NCI-H748 (cell line): ENCODE measurements around the gene CHRNE.
A peak's percentile ranks its signal among the peaks of the same experiment; 100 is the strongest.
"Not testable (repeated sequence)": the region's sequence is repeated elsewhere in the genome, so short reads cannot be mapped to it uniquely, and the experiment has no call there.

Experiments used
- DNase-seq: peaks from one replicate; lab custom pipeline; 2025; ENCODE audit not compliant: unreplicated experiment; lab: John Stamatoyannopoulos, UW

Gene CHRNE

GRCh38 chr17:4891411-4892410 is 11.2 kb downstream of the CHRNE start:
- DNase-seq, result no peak

GRCh38 chr17:4887581-4887980 is 15.3 kb downstream of the CHRNE start:
- no peak for DNase-seq

- DNase-seq, result no peak
These were observed 16.1 kb downstream of the CHRNE start for GRCh38 chr17:4886830-4887229.

GRCh38 chr17:4884489-4884888 is 18.4 kb downstream of the CHRNE start:
- DNase-seq, result no peak

GRCh38 chr17:4881761-4882555 is 20.9 kb downstream of the CHRNE start:
- DNase-seq, result peak; percentile 71

- no peak for DNase-seq
These were observed 22.0 kb downstream of the CHRNE start for GRCh38 chr17:4880857-4881256.

- no peak for DNase-seq
These were observed 23.3 kb downstream of the CHRNE start for GRCh38 chr17:4879601-4880000.

GRCh38 chr17:4877089-4877488 is 25.8 kb downstream of the CHRNE start:
- no peak for DNase-seq

- DNase-seq, result no peak
These were observed 30.1 kb downstream of the CHRNE start for GRCh38 chr17:4872786-4873185.

- no peak for DNase-seq
These were observed 32.0 kb downstream of the CHRNE start for GRCh38 chr17:4870855-4871254.

- not testable (repeated sequence) for DNase-seq
These were observed 33.6 kb downstream of the CHRNE start for GRCh38 chr17:4869058-4869998.

- not testable (repeated sequence) for DNase-seq
These were observed 35.4 kb downstream of the CHRNE start for GRCh38 chr17:4867535-4867934.

GRCh38 chr17:4863321-4863720 is 39.6 kb downstream of the CHRNE start:
- no peak for DNase-seq

GRCh38 chr17:4862720-4863119 is 40.2 kb downstream of the CHRNE start:
- DNase-seq, result no peak

- peak; percentile 37 for DNase-seq
These were observed 41.8 kb downstream of the CHRNE start for GRCh38 chr17:4861052-4861451.

- DNase-seq, result no peak
These were observed 42.2 kb downstream of the CHRNE start for GRCh38 chr17:4860651-4861050.

- no peak for DNase-seq
These were observed 42.9 kb downstream of the CHRNE start for GRCh38 chr17:4859816-4860625.

GRCh38 chr17:4858882-4859260 is 44.0 kb downstream of the CHRNE start:
- no peak for DNase-seq

- DNase-seq, result no peak
These were observed 44.6 kb downstream of the CHRNE start for GRCh38 chr17:4858068-4858881.
